NCI-H69 (cell line): ENCODE measurements around the gene ZMIZ1.

Experiments
- DNase-seq: peaks from one replicate; lab custom pipeline; 2025; lab: John Stamatoyannopoulos, UW

ZMIZ1 gene

GRCh38 chr10:79066411-79067240 is 2.1 kb upstream of the ZMIZ1 start:
- DNase-seq = peak; percentile 50

GRCh38 chr10:79067241-79068202 is 1.2 kb upstream of the ZMIZ1 start:
- peak; percentile 87 for DNase-seq

GRCh38 chr10:79068203-79068561 is 584 bp upstream of the ZMIZ1 start:
- DNase-seq = peak; percentile 40

- peak; percentile 63 for DNase-seq
Observed at GRCh38 chr10:79069325-79070080, 737 bp downstream of the ZMIZ1 start.

GRCh38 chr10:79070081-79070605 is 1.4 kb downstream of the ZMIZ1 start:
- peak; percentile 59 for DNase-seq

- peak; percentile 76 for DNase-seq
Observed at GRCh38 chr10:79070606-79071395, 2.0 kb downstream of the ZMIZ1 start.

- no peak for DNase-seq
Observed at GRCh38 chr10:79071396-79071923, 2.7 kb downstream of the ZMIZ1 start.

- DNase-seq = no peak
Observed at GRCh38 chr10:79072041-79072441, 3.3 kb downstream of the ZMIZ1 start.

GRCh38 chr10:79072994-79073645 is 4.4 kb downstream of the ZMIZ1 start:
- DNase-seq = peak; percentile 8

GRCh38 chr10:79073784-79074432 is 5.1 kb downstream of the ZMIZ1 start:
- DNase-seq = peak; percentile 42

GRCh38 chr10:79074732-79075131 is 6.0 kb downstream of the ZMIZ1 start:
- peak; percentile 58 for DNase-seq

GRCh38 chr10:79075418-79075817 is 6.7 kb downstream of the ZMIZ1 start:
- no peak for DNase-seq

- no peak for DNase-seq
Observed at GRCh38 chr10:79077488-79078173, 8.9 kb downstream of the ZMIZ1 start.

GRCh38 chr10:79078367-79079053 is 9.7 kb downstream of the ZMIZ1 start:
- DNase-seq = peak; percentile 19

GRCh38 chr10:79079054-79079397 is 10.3 kb downstream of the ZMIZ1 start:
- no peak for DNase-seq

- no peak for DNase-seq
Observed at GRCh38 chr10:79079490-79080355, 11.0 kb downstream of the ZMIZ1 start.

GRCh38 chr10:79081353-79082034 is 12.7 kb downstream of the ZMIZ1 start:
- no peak for DNase-seq
